GM19099 (cell line): ENCODE measurements around the gene ANO3.

Experiments used
- POLR2A ChIP-seq: IDR thresholded peaks from 3 replicates; pipeline ENCODE4 v1.6.1; 2011; ENCODE audit warnings: low read depth; ENCODE audit not compliant: insufficient read length; ENCODE audit errors: extremely low read depth

The ANO3 gene

DNA sequence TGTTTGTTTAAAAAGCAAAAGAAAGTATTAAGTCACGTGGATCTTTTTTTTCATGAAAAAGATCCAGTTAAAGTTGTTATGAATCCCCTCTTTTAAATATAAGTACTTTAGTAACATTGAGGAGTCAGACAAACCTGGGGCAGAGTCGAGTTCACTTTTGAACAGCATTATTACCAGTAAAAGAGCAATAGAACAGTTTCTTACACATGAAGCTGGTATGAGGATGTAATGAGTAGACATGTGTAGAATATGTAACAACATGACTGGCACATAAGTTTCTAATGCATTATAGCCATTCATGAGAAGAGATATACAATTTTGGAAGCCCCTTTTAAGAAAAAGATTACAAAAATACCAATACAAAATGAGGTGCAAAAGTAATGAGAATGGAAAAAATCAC lies 247.8 kb downstream of the ANO3 start:
- no peak for TF ChIP-seq POLR2A

DNA sequence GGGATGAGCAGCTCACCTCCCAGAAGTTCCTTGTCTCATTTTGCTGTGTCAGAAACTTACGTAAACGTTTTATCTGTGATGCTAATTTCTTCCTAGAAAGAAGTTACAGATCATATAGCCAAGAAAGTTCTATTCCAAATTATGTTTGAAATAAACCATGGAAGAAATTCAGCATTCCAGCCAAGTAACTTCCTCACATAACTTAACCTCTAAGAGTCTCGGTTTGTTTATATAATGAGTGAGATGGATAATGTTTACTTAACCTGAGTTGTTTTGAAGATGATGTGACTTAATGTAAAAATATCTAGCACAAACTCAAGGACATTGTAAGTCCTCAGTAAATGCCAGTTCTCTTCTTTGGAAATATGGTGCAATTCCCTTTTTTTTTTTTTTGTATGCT lies 249.0 kb downstream of the ANO3 start:
- no peak for TF ChIP-seq POLR2A

DNA sequence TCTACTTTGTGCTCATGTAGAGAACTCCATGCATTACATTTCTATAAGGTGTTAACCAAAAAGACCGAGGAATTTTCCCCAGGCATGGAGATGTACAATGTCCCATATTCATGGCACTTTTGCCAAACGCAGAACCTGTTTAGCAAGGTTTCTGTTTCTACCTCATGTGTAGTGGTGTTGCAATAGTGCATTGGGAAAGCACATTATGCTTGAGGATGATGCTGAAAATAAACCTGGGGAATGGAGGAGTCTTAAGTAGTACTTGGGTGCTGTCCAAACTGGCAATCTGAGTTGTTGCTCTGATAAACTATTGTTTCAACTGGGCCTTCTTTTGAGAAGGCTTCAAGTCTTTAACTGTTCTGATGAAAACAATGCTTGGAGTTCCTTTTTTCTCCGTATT lies 251.6 kb downstream of the ANO3 start:
- no peak for TF ChIP-seq POLR2A

DNA sequence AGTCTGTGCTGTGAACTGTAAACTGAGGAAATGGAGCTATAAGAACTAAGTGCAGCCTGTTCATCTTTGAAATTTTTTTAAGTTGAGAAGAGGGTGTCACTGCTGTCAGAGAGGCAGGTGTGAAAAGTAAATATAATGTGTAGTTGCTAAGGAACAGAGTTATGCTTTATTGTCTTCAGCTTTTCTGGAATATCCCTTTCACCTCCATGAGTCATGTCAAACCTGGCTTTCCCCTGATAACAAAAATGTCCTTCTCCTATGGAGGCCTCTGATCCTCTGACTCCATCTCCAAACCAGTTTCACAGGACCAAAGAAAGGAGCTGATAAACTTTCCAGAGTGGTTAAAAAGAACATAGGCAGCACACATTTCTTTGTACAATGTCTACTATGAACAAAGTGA lies 252.9 kb downstream of the ANO3 start:
- TF ChIP-seq POLR2A: no peak

DNA sequence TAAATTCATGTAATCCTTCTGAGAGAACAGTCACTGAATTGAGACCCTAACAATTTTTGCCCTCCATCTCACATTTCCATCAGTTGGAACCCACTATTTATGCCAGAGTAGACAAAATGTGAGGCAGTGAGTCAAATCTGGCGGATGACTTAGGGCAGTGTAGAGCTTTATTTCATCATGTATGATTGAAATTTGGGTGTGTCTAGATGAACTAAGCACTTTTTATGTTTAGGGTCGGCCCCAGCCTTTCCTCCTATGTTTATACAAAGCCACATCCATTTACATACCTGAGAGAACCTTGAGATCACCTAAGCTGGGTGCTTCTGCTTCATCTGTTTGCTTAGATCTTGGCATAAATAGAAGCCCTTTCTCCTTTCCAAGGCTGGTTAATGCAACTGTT lies 255.1 kb downstream of the ANO3 start:
- TF ChIP-seq POLR2A: no peak

DNA sequence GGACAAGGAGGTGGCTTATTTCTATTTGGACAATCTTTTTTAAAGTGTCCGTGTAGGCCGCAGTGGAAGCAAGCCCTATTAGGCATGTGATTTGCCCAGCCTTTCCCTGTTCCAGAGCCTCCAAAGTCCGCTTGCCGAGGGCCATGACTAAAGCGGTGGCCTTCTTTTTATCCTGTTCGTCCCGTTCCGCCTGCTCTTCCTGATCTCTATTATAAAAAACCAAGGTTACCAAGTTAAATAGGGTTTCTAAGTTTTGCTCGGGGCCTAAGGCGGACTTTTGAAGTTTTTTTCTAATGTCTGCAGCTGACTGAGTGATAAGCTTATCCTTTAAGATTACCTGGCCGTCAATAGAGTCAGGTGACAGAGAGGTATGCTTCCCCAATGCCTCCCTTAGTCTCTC lies 261.8 kb downstream of the ANO3 start:
- TF ChIP-seq POLR2A: no peak

DNA sequence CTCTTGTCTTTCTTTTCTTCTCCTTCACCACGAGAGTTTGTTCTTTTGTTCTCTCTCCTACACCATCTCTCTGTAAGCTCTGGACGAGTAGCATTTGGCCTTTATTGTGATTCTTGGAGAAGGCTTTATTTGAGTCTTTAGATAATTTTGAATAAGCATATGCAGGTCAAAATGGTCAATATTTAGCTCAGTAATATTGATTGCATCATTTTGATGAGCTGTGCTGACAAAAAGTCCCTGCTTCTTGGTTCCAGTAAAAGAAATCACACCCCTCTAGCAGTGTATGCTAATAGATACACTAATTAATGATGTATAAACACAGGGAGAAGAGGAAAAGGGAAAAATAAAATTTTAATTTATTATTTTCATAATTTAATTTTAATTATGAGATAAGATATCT lies 266.0 kb downstream of the ANO3 start:
- TF ChIP-seq POLR2A: no peak

DNA sequence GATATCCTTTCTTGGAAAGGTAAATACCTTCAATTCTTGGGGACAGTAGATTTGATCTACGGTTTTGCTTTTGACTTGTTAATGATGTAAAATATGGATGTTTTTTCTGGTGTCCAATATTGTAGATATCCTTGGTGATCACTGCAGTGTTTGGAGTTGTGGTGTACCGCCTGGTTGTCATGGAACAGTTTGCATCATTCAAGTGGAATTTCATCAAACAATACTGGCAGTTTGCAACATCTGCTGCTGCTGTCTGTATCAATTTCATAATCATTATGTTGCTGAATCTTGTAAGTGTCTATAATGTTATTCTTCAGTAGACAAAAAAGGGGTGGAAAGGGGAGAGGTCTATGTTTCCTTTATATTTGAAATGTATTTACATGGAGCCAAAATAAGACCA lies 267.5 kb downstream of the ANO3 start:
- TF ChIP-seq POLR2A: no peak

DNA sequence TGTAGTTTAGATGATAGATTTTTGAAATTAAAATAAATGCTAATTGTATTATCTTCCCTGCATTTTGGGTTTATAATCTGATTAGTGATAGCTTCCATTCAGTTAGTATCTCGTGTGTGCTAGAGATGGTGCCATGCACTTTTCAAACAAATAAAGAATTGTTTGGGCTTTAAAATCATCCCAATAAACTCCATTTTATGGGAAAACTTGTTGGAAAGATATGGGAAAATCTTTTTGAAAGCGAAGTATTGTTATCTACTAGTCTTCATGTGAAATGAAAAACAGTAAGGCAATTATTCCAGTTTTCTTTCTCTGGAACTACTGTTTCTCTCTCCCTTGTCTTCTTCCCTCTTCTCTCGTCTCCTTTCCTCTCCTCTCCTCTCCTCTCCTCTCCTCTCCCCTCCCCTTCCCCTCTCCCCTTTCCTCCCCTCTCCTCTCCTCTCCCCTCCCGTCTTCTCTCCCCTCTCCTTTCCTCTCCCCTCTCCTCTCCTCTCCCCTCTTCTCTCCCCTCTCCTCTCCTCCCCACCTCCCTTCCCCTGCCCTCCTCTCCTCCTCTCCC lies 268.0 kb downstream of the ANO3 start:
- TF ChIP-seq POLR2A: no peak

DNA sequence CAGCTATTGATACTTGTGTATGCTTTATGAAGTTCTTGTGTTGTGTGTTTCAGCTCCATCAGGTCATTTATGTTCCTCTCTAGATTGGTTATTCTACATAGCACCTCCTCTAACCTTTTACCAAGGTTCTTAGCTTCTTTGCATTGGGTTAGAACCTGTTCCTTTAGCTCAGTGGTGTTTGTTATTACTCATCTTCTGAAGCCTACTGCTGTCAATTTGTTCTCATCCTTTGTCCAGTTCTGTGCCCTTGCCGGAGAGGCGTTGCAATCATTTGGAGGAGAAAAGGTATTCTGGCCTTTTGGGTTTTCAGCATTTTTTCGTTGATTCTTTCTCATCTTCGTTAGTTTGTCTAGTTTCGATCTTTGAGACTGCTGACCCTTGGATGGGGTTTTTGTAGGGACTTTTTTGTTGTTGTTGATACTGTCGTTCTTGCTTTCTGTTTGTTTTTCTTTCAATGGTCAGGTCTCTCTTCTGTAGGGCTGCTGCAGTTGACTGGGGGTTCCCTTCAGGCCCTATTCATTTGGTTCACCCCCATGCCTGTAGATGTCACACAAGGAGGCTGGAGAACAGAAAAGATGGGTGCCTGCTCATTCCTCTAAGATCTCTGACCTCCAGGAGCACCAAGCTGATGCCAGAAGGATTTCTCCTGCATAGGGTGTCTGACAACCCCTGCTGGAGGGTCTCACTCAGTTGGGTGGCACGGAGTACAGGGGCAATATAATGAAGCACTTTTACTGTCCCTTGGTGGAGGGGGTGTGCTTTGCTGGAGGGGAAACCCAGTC lies 276.0 kb downstream of the ANO3 start:
- no peak for TF ChIP-seq POLR2A

DNA sequence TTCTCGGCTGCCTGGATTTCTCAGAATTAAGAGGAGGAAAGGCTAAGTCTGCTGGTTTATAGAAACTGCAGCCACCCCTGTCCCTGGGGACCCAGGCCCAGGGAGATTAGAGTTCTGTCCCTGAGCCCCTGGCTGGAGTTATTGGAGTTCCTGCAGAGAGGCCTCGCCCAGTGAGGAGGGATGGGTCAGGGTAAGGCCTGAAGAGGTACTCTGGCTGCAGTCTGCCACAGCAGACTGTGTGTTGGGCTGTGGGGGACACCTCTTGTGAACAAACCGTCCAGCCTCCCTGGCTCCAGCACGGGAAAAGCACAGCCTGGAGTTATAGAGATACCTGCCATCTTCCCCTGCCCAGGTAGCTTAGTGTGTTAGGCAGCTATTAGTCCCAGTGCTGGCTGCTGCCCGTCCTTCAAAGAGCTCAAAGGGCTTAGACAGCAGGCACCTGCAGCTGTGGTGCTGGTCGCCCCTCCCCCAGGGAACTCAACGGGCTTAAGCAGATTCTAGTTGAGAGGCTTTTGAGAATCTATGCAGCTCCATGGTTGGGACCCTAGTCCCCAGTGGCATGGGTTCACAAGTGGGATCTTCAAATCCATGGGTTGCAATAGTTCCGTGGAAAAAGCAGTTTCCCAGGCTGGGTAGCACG lies 276.7 kb downstream of the ANO3 start:
- no peak for TF ChIP-seq POLR2A

DNA sequence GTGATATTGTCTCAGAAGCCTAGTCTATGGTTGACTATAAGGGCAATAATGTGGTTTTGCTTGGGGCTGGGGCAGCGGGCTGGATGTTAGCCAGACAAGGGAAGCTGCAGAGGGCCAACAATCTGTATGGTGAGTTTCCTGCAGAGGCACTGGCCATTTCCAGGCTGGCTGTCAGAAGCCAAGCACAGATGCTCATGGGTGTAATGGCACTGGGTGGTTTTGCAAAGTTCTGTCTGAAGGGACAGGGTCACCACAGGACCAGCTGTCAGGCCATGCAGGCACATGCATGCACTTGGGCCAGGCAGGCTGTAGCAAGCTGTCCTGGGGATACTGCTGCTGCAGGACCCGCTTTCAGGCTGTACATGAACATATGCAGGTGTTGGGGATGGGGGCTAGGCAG lies 281.8 kb downstream of the ANO3 start:
- no peak for TF ChIP-seq POLR2A

DNA sequence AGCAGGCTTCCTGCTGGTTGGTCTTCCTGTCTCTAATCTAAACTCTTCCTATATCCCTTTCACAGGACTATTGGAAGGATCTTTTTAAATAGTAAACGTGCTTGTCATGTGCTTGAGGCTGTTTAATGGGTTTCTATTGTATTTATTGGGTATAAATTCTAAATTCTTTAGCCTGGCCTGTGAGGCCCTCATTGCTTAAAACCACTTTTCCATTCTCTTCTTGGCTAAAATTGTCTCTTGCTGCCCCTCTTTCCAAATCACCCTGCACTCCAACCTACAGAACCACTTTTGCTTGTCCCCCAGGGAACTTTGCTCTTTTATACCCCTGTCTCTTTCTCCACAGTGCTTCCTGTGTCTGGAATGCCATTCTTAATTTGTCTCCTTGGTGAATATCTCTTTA lies 286.5 kb downstream of the ANO3 start:
- TF ChIP-seq POLR2A: no peak

DNA sequence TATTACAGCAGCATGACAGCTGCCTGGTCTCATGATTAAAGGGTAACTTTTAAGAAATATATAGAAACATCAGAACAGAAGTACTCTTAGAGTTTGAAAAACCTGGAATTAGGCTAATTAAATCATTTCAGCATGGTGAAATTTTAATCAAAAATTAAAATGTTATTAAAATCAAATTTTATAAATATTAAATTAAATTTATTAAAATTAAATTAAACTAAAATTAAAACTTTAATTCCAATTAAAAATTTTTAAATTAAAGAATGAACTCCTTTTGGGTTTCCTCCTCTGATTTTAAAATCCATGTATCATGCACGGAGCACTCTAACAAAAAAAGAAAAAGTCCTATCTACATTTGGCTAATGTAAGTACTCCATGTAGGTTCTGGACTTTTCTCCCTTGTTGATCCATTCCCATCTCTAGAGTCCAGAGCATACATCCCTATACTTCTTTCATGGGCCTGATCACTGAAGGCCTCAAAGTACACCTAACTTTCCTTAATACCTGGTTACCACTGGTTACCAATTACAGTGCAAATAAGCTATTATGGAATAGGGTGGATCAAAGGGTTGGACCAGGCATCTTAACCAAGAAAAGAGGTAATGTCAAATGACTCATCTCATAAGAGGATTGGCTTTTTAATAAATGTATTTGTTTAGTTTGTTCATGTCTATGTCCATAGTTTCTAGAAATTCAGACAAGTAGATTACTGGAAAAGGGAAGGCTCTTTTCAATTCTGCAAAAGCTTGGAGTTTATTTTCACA lies 288.5 kb downstream of the ANO3 start:
- TF ChIP-seq POLR2A: no peak

DNA sequence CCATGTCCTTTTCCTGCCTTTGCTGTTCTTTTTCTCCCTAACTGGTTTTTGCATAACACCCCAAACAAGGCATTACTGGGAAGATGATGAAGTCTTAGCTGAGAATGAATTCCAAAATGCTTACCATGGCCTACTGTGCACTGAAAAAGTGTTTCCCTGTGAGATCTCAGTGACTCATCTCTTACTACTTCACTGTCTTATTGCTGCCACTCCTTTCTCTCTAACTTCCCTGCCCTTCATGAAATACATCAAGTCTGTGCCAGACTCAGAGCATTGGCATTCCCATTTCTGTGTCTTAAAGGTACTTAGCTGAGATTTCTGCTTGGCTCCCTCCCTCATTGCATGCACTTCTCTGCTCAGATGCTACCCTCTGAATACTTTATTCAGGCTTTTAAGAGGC lies 289.2 kb downstream of the ANO3 start:
- no peak for TF ChIP-seq POLR2A

DNA sequence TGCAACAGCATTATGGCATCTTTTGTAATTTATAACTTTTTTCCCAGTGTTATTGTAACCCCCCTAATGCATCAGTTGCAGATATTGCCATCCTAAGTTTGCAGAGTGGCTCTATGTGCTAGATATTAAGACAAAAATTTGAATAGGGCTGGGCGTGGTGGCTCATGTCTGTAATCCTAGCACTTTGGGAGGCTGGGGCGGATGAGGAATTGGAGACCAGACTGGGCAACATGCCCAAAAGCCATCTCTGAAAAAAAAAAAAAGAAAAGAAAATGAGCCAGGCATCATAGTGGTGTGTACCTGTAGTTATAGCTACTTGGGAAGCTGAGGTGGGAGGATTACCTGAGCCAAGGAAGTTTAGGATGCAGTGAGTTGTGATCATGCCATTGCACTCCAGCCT lies 290.3 kb downstream of the ANO3 start:
- TF ChIP-seq POLR2A: no peak
